ENCODE measurements around the gene HSPA12A.

DNA sequence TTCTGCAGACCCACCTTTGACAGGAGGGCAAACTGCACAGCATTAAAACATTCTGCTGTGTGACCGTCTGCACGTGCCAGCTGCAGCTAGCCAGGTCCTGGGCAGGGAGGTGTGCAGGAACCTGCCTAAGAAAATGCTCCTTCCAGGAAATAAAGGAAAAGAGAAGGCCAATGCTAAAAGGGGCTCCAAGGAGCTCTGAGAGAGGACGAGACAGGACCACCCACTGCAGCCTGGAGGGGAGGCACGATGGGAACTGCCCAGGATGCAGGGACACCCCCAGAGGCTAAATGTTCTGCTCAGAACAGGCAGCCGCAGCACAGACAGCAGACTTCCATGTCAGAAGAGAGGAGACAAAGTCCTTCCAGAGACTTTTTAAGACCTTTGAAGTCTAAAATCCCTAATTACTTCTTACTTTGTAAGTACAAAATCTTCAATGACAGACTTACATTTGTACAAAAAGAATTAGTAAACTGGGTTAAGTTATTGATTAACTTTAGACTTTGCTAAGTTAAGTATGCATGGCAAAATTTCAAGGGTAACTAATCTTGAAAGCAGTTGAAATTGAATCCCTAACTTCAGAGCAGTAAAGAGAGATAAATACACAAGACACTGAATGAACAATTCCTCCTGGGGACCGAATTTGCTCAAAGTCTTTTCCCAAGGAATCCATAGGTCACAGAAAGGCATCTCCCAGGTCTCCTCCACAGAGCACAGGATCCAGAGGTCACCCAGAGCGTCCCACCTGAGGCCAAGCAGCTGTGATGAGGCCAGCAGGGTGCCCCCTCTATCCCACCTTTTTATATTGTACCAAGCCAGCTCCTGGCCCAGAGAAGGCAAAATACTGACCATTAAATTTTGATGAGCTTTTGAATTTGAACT, 21.5 kb downstream of the HSPA12A start:
- TF ChIP-seq POLR2A (IDR thresholded peaks at IDR 0.05), result no peak
- TF ChIP-seq, protein P1, sequence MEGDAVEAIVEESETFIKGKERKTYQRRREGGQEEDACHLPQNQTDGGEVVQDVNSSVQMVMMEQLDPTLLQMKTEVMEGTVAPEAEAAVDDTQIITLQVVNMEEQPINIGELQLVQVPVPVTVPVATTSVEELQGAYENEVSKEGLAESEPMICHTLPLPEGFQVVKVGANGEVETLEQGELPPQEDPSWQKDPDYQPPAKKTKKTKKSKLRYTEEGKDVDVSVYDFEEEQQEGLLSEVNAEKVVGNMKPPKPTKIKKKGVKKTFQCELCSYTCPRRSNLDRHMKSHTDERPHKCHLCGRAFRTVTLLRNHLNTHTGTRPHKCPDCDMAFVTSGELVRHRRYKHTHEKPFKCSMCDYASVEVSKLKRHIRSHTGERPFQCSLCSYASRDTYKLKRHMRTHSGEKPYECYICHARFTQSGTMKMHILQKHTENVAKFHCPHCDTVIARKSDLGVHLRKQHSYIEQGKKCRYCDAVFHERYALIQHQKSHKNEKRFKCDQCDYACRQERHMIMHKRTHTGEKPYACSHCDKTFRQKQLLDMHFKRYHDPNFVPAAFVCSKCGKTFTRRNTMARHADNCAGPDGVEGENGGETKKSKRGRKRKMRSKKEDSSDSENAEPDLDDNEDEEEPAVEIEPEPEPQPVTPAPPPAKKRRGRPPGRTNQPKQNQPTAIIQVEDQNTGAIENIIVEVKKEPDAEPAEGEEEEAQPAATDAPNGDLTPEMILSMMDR (IDR thresholded peaks at IDR 0.05), result no peak

Measured in upper lobe of left lung (tissue), 4 donors.